Osteoblast (primary cell): ENCODE data around the gene GORAB. TPM values are rescaled to one million over a fixed set of nuclear protein-coding genes. Genes with fewer than 3 reads are reported as not detected.

Source experiments
- DNase-seq: peaks from one replicate; pipeline ENCODE4 v3.0.0; 2011; ENCODE audit warnings: low spot score, mixed read lengths; ENCODE audit not compliant: insufficient read length; ENCODE audit errors: missing footprints
- H2AFZ ChIP-seq: 2 replicates; pipeline ENCODE4 v1.6.0; 2011; ENCODE audit warnings: mild to moderate bottlenecking, low read length
- H3K27ac ChIP-seq: 2 replicates; pipeline ENCODE4 v1.5.1; 2011; ENCODE audit warnings: mild to moderate bottlenecking, low read depth, low read length, moderate library complexity
- H3K27me3 ChIP-seq: 2 replicates; pipeline ENCODE4 v1.6.0; 2012; ENCODE audit warnings: mild to moderate bottlenecking, control low read depth, inconsistent platforms, low read length, moderate library complexity; ENCODE audit not compliant: insufficient read depth
- H3K36me3 ChIP-seq: 2 replicates; pipeline ENCODE4 v1.5.1; 2011; ENCODE audit warnings: mild to moderate bottlenecking, low read length, control low read depth, moderate library complexity; ENCODE audit not compliant: insufficient read depth
- H3K4me1 ChIP-seq: 2 replicates; pipeline ENCODE4 v1.5.1; 2011; ENCODE audit warnings: mild to moderate bottlenecking, low read length, control low read depth, moderate library complexity; ENCODE audit not compliant: insufficient read depth
- H3K4me2 ChIP-seq: 2 replicates; pipeline ENCODE4 v1.6.0; 2011; ENCODE audit warnings: mild to moderate bottlenecking, low read length; ENCODE audit not compliant: insufficient read depth
- H3K4me3 ChIP-seq: fragments of 200-600 bp; sonication (generic); 3 replicates; pipeline ENCODE4 v1.5.1; 2012; ENCODE audit warnings: mild to moderate bottlenecking, low read length, inconsistent platforms; ENCODE audit not compliant: insufficient read depth
- H3K79me2 ChIP-seq: 2 replicates; pipeline ENCODE4 v1.6.0; 2012; ENCODE audit warnings: mild to moderate bottlenecking, low read length, control low read depth, inconsistent platforms; ENCODE audit not compliant: insufficient read depth
- H3K9me3 ChIP-seq: 2 replicates; pipeline ENCODE4 v1.5.1; 2011; ENCODE audit warnings: low read depth, low read length, control low read depth
- H4K20me1 ChIP-seq: 2 replicates; pipeline ENCODE4 v1.6.0; 2012; ENCODE audit warnings: mild to moderate bottlenecking, low read length, control low read depth; ENCODE audit not compliant: insufficient read depth
- CTCF ChIP-seq: IDR thresholded peaks from 2 replicates; pipeline ENCODE4 v1.5.1; 2011; ENCODE audit warnings: mild to moderate bottlenecking, low read depth, low read length, moderate library complexity; ENCODE audit errors: extremely low read depth
- total RNA-seq: library from RNA; depleted of rRNA; stranded (reverse); fragments of >200 nt; gene quantifications from 2 replicates; pipeline ENCODE4 v1.2.3, GENCODE V29; 2012

The GORAB gene
- total RNA-seq, 1 donor: 16.3 TPM

- H3K4me3 ChIP-seq: peak overlapping the region; percentile 23
Observed at GRCh38 chr1:170562646-170563338, 30.8 kb downstream of the GORAB start.

GRCh38 chr1:170567214-170567613, 35.2 kb downstream of the GORAB start:
- no peaks in the 10 kb centered on the region for H3K27me3 ChIP-seq
- no peak overlapping the region for H3K27ac ChIP-seq
- no peaks in the 10 kb centered on the region for H3K36me3 ChIP-seq
- no peak overlapping the region for H3K4me2 ChIP-seq
- H3K4me1 ChIP-seq: peaks cover 41% of the 10 kb centered on the region
- no peak for DNase-seq
- H2AFZ ChIP-seq: no peak overlapping the region
- H3K79me2 ChIP-seq: no peaks in the 10 kb centered on the region
- no peak overlapping the region for H3K4me3 ChIP-seq
- no peak for TF ChIP-seq CTCF
- no peaks in the 10 kb centered on the region for H3K9me3 ChIP-seq
- no peaks in the 10 kb centered on the region for H4K20me1 ChIP-seq

More at GRCh38 chr1:170562646-170563338, 30.8 kb downstream of the GORAB start:
- Histone ChIP-seq H3K36me3 (no peaks in the 10 kb centered on the region), H3K27me3 (no peaks in the 10 kb centered on the region), H4K20me1 (no peaks in the 10 kb centered on the region), H3K27ac (peak overlapping the region; percentile 93), H3K4me1 (peaks cover 45% of the 10 kb centered on the region), H3K79me2 (no peaks in the 10 kb centered on the region), H3K4me2 (peak overlapping the region; percentile 72), H2AFZ (peak overlapping the region; percentile 78), H3K9me3 (peaks cover 6% of the 10 kb centered on the region)
- peak; percentile 58 for DNase-seq
- TF ChIP-seq CTCF: no peak

GRCh38 chr1:170568197-170568596, 36.2 kb downstream of the GORAB start:
- no peak overlapping the region for H2AFZ ChIP-seq
- H3K9me3 ChIP-seq: no peaks in the 10 kb centered on the region
- H3K27me3 ChIP-seq: no peaks in the 10 kb centered on the region
- no peaks in the 10 kb centered on the region for H3K36me3 ChIP-seq
- no peak overlapping the region for H3K4me3 ChIP-seq
- no peak for DNase-seq
- H3K4me2 ChIP-seq: no peak overlapping the region
- peaks cover 32% of the 10 kb centered on the region for H3K4me1 ChIP-seq
- H4K20me1 ChIP-seq: no peaks in the 10 kb centered on the region
- no peak for TF ChIP-seq CTCF
- no peaks in the 10 kb centered on the region for H3K79me2 ChIP-seq
- H3K27ac ChIP-seq: no peak overlapping the region

GRCh38 chr1:170576980-170577379, 45.0 kb downstream of the GORAB start:
- no peak for TF ChIP-seq CTCF
- Histone ChIP-seq H3K27ac (no peak overlapping the region), H3K36me3 (no peaks in the 10 kb centered on the region), H3K79me2 (no peaks in the 10 kb centered on the region), H3K4me3 (no peak overlapping the region), H4K20me1 (no peaks in the 10 kb centered on the region), H3K27me3 (no peaks in the 10 kb centered on the region), H2AFZ (no peak overlapping the region), H3K4me1 (peaks cover 16% of the 10 kb centered on the region), H3K4me2 (no peak overlapping the region), H3K9me3 (no peaks in the 10 kb centered on the region)
- no peak for DNase-seq
